Bronchial epithelial cell (primary cell): ENCODE measurements around the gene VAV2. TPM values are rescaled to one million over a fixed set of nuclear protein-coding genes. Genes with fewer than 3 reads are reported as not detected.
A peak's percentile ranks its signal among the peaks of the same experiment; 100 is the strongest.

Source experiments
- DNase-seq: peaks from one replicate; pipeline ENCODE4 v3.0.0-alpha.2; 2010; ENCODE audit warnings: low read depth
- FAIRE-seq: peaks from 2 replicates; lab custom pipeline; 2011; peaks lifted over from hg19 to GRCh38; lab: Jason Lieb, UNC
- H3K27me3 ChIP-seq: 2 replicates; pipeline ENCODE4 v1.5.1; 2011; ENCODE audit warnings: low read length; ENCODE audit not compliant: control insufficient read depth, insufficient read depth
- H3K36me3 ChIP-seq: 2 replicates; pipeline ENCODE4 v1.5.1; 2011; ENCODE audit warnings: low read length; ENCODE audit not compliant: control insufficient read depth, insufficient read depth
- H3K4me3 ChIP-seq: 2 replicates; pipeline ENCODE4 v1.5.1; 2011; ENCODE audit warnings: mild to moderate bottlenecking, low read depth, low read length, control low read depth
- total RNA-seq: library from RNA; depleted of rRNA; stranded (reverse); fragments of >200 nt; gene quantifications from 2 replicates; pipeline ENCODE4 v1.2.1, GENCODE V29; 2014
- TF ChIP-seq, protein P1 (sequence below): IDR thresholded peaks from 2 replicates; pipeline ENCODE4 v1.5.1; 2011; ENCODE audit warnings: mild to moderate bottlenecking, moderate library complexity, low read length, control low read depth, inconsistent platforms; ENCODE audit not compliant: insufficient read depth, severe bottlenecking

Gene VAV2
- total RNA-seq, 1 donor from 2014 or later, result 46.6 TPM

DNA sequence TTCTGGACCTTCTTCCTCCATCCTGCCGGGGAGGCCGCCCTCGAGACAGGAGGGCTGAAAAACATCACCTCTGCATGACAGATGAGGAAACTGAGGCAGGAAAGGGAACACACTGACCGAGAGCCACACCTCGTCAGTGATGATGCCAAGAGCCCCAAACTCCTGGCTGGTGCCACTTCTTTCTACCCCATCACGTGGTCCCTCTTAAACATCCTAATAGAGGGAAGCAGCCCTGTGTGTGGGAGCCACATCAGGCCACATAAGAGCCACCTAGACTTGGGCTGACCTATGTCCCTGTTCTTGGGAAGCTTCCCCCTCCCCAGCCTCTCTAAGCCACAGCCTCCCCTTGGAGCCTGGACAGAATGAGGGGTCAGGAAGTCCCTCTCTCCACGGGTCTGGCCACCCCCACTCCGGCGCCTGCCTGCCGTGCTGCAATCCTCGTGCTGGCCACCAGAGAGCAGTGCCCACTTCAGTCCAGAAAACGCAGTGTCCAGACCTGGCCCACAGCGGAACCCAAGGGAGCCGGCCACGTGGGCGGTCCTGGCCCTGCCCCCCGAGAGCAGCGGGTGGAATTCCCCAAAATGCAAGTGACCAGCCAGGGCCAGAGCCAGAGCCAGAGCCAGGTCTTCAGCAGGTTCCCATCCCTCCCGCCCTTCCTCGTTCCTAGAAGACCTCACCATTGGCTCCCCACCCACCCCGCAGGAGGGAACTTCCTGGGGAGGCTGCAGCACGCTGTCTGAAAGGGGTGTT, 199.2 kb downstream of the VAV2 start:
- peaks cover 24% of the 10 kb centered on the region for H3K36me3 ChIP-seq
- TF ChIP-seq, protein P1, sequence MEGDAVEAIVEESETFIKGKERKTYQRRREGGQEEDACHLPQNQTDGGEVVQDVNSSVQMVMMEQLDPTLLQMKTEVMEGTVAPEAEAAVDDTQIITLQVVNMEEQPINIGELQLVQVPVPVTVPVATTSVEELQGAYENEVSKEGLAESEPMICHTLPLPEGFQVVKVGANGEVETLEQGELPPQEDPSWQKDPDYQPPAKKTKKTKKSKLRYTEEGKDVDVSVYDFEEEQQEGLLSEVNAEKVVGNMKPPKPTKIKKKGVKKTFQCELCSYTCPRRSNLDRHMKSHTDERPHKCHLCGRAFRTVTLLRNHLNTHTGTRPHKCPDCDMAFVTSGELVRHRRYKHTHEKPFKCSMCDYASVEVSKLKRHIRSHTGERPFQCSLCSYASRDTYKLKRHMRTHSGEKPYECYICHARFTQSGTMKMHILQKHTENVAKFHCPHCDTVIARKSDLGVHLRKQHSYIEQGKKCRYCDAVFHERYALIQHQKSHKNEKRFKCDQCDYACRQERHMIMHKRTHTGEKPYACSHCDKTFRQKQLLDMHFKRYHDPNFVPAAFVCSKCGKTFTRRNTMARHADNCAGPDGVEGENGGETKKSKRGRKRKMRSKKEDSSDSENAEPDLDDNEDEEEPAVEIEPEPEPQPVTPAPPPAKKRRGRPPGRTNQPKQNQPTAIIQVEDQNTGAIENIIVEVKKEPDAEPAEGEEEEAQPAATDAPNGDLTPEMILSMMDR, result peak; percentile 88
- no peaks in the 10 kb centered on the region for H3K27me3 ChIP-seq
- H3K4me3 ChIP-seq, result no peak overlapping the region
- no peak for FAIRE-seq
- DNase-seq, result peak; percentile 40

DNA sequence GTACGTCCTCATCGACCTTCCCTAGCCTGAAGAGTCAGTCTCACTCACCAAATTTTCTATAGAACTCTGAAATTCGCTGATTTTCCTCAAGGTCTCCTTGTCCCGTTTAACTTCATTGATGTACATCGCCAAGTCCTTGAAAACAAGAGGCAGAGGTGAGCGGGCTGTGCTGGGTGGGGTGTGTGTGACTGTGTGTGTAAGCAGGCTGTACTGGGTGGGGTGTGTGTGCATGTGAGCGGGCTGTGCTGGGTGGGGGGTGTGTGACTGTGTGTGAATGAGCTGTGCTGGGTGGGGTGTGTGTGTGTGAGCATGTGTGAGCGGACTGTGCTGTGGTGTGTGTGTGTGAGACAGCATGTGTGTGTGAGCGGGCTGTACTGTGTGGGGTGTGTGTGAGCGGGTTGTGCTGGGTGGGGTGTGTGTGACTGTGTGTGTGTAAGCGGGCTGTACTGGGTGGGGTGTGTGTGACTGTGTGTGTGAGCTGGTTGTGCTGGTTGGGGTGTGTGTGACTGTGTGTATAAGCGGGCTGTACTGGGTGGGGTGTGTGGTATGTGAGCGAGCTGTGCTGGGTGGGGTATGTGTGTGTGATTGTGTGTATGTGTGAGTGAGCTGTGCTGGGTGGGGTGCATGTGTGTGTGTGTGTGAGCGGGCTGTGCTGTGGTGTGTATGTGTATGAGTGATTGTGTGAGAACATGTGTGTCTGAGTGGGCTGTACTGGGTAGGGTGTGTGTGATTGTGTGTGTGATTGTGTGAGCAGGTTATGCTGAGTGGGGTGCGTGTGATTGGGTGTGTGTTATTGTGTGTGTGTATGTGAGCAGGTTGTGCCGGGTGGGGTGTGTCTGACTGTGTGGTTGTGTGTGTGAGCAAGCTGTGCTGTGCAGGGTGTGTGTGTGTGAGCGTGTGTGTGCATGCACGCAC, 200.1 kb downstream of the VAV2 start:
- no peaks in the 10 kb centered on the region for H3K27me3 ChIP-seq
- H3K4me3 ChIP-seq, result no peak overlapping the region
- TF ChIP-seq, protein P1, result no peak
- H3K36me3 ChIP-seq, result peaks cover 21% of the 10 kb centered on the region
- peak; percentile 93 for FAIRE-seq
- no peak for DNase-seq

DNA sequence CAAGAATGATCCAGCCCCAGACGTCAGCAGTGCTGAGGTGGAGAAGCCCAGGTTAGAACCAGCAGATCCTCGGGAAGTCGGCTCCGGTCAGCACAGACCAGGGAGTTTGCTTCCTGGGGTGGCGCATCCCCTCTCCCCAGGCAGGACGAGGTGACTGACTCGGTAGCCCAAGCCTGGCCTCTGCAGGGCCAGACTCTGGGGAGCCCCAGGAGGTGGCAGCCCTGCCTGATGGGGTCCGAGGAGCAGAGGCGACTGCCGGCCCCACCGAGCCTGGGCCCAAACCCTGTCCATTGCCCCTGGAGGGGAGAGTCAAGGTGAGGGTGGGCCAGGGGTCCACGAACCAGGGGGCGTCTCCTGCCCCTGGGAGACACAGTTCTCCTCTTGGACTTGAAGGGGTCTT, 201.1 kb downstream of the VAV2 start:
- peaks cover 17% of the 10 kb centered on the region for H3K36me3 ChIP-seq
- TF ChIP-seq, protein P1, result no peak
- FAIRE-seq, result no peak
- H3K27me3 ChIP-seq, result no peaks in the 10 kb centered on the region
- H3K4me3 ChIP-seq, result no peak overlapping the region
- DNase-seq, result no peak

DNA sequence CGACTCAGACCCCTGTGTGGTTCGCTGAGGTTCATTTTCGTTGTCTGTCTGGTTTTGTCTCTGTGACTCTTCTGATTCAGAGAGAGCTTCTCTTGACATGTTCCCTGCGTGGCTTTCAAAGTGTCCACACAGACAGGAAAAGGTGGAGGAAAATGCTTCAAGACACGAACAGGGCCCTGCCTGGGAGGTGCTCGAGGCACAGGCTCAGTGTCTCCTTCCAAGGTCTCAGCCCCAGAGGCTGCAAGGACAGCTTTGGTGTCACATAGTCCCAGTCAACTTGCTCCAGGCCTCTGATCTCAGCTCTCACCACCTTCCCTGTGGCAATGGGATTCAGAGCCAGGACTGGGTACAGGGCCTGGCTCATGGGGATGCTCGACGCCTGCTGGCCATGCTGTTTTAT, 202.3 kb downstream of the VAV2 start:
- peaks cover 28% of the 10 kb centered on the region for H3K36me3 ChIP-seq
- H3K4me3 ChIP-seq, result no peak overlapping the region
- no peak for DNase-seq
- H3K27me3 ChIP-seq, result no peaks in the 10 kb centered on the region
- TF ChIP-seq, protein P1, result no peak
- no peak for FAIRE-seq

DNA sequence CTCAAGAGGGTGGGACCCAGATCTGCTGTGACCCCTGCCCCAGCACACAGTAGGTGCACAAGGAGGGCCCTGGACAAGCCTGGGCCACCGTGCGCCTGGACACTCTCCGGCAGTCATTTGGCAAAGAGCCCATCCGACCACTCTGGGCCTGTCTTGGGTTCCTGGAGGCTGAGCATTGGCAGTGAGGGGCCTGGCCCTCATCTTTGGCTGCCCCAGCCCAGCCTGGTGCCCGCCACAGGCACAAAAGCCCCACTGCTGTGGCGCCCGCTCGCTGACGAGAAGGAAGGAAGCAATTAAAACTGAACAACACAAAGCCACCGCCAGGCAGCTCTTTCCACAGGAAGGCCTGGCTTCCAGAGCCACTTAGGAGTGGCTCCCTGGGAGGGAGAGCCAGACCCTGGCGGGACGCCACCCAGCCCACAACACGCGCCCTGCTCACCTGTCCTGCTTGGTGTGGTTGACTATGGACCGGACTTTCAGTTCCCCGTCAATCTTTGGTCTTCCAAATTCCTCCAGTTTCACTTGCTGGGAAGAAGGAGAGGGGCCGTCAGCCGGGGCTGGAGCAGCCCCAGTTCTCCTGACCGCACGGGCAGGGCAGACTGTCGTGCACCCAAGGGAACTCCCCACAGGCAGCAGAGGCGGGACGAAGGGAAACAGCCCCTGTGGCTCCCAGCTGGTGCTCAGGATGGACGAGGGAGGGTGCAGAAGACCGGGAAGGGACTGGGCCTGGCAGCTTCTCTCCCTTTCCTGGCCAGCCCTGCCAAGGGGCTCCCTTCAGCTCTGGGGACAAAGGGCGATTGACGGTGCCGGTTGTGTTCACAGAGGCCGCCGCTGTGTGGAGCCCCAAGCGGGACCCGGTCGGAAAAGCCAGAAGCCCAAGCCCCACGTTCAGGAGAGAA, 203.1 kb downstream of the VAV2 start:
- TF ChIP-seq, protein P1, result no peak
- no peak for DNase-seq
- no peak for FAIRE-seq

More for the DNA sequence above, 203.1 kb downstream of the VAV2 start:
- Histone ChIP-seq H3K4me3 (no peak overlapping the region), H3K27me3 (no peaks in the 10 kb centered on the region), H3K36me3 (peaks cover 30% of the 10 kb centered on the region)
